DND-41 (cell line): ENCODE measurements around the gene PMEPA1.

Source experiments
- ATAC-seq: fragments of 200-7000 bp; cut with Tn5 transposase; 3 replicates; pipeline ENCODE4 v1.9.1; 2021; ENCODE audit warnings: low read depth; ENCODE audit not compliant: insufficient read depth
- DNase-seq: peaks from one replicate; pipeline ENCODE4 v3.0.0-alpha.2; 2020
- H2AFZ ChIP-seq: 2 replicates; pipeline ENCODE4 v1.6.0; 2012; ENCODE audit warnings: low read depth, low read length
- H3K27ac ChIP-seq: 2 replicates; pipeline ENCODE4 v1.5.1; 2012; ENCODE audit warnings: low read length, inconsistent platforms
- H3K27me3 ChIP-seq: fragments of 200-600 bp; sonication (generic); 2 replicates; pipeline ENCODE4 v1.6.0; 2012; ENCODE audit warnings: low read length, mild to moderate bottlenecking, inconsistent platforms; ENCODE audit not compliant: insufficient read depth, poor library complexity
- H3K36me3 ChIP-seq: 2 replicates; pipeline ENCODE4 v1.5.1; 2012; ENCODE audit warnings: low read length, inconsistent platforms; ENCODE audit not compliant: insufficient read depth
- H3K4me1 ChIP-seq: 2 replicates; pipeline ENCODE4 v1.5.1; 2012; ENCODE audit warnings: mild to moderate bottlenecking, low read length; ENCODE audit not compliant: insufficient read depth
- H3K4me2 ChIP-seq: 2 replicates; pipeline ENCODE4 v1.6.0; 2012; ENCODE audit warnings: mild to moderate bottlenecking, moderate library complexity, low read length, inconsistent platforms; ENCODE audit not compliant: insufficient read depth
- H3K4me3 ChIP-seq, 2 experiments: fragments of 200-600 bp in 1 of 2; shearing (Covaris generic) in 1 of 2; 2 replicates each; pipeline ENCODE4 v1.5.1; 2012 to 2016; ENCODE audit warnings: inconsistent platforms in 2 of 2, low read length in 2 of 2, mild to moderate bottlenecking in 2 of 2, low read depth in 1 of 2, moderate library complexity in 1 of 2
- H3K79me2 ChIP-seq: 2 replicates; pipeline ENCODE4 v1.6.0; 2012; ENCODE audit warnings: low read length, inconsistent platforms; ENCODE audit not compliant: insufficient read depth
- H3K9ac ChIP-seq: 2 replicates; pipeline ENCODE4 v1.6.0; 2012; ENCODE audit warnings: low read depth, mild to moderate bottlenecking, inconsistent platforms, low read length, moderate library complexity
- H3K9me3 ChIP-seq: 2 replicates; pipeline ENCODE4 v1.5.1; 2012; ENCODE audit warnings: low read length, moderate library complexity, mild to moderate bottlenecking, inconsistent platforms; ENCODE audit not compliant: insufficient read depth, severe bottlenecking
- H4K20me1 ChIP-seq: 2 replicates; pipeline ENCODE4 v1.6.0; 2012; ENCODE audit warnings: low read length; ENCODE audit not compliant: insufficient read depth
- CTCF ChIP-seq: IDR thresholded peaks from 2 replicates; pipeline ENCODE4 v1.5.1; 2012; ENCODE audit warnings: borderline replicate concordance, low read length, moderate library complexity, mild to moderate bottlenecking; ENCODE audit not compliant: poor library complexity, severe bottlenecking; ENCODE audit errors: extremely low read depth
- EZH2 ChIP-seq: IDR thresholded peaks from 3 replicates; pipeline ENCODE4 v1.6.1; 2012; ENCODE audit warnings: borderline replicate concordance, low read depth, mild to moderate bottlenecking, moderate library complexity, low read length, inconsistent platforms; ENCODE audit not compliant: severe bottlenecking

Gene PMEPA1

GRCh38 chr20:57614490-57615444, 95.0 kb downstream of the PMEPA1 start:
- no peaks in the 10 kb centered on the region for H3K79me2 ChIP-seq
- no peak for DNase-seq
- H2AFZ ChIP-seq: no peak overlapping the region
- no peaks in the 10 kb centered on the region for H3K9me3 ChIP-seq
- H3K4me1 ChIP-seq: peaks cover 21% of the 10 kb centered on the region
- peaks cover 66% of the 10 kb centered on the region for H4K20me1 ChIP-seq
- peaks cover 22% of the 10 kb centered on the region for H3K27me3 ChIP-seq
- no peak for TF ChIP-seq EZH2
- no peak for TF ChIP-seq CTCF
- no peak overlapping the region for H3K27ac ChIP-seq
- no peak overlapping the region for H3K4me2 ChIP-seq
- ATAC-seq: no peak
- no peak overlapping the region for H3K9ac ChIP-seq
- H3K36me3 ChIP-seq: no peaks in the 10 kb centered on the region
- H3K4me3 ChIP-seq: no peak overlapping the region

GRCh38 chr20:57613481-57613921, 96.3 kb downstream of the PMEPA1 start:
- no peaks in the 10 kb centered on the region for H3K36me3 ChIP-seq
- H3K4me3 ChIP-seq: no peak overlapping the region
- ATAC-seq: no peak
- H3K4me2 ChIP-seq: no peak overlapping the region
- no peak overlapping the region for H2AFZ ChIP-seq
- no peak for DNase-seq
- H3K9ac ChIP-seq: no peak overlapping the region
- H3K9me3 ChIP-seq: no peaks in the 10 kb centered on the region
- no peak overlapping the region for H3K27ac ChIP-seq
- no peak for TF ChIP-seq EZH2
- TF ChIP-seq CTCF: no peak
- H4K20me1 ChIP-seq: peaks cover 61% of the 10 kb centered on the region
- peaks cover 28% of the 10 kb centered on the region for H3K27me3 ChIP-seq
- no peaks in the 10 kb centered on the region for H3K79me2 ChIP-seq
- peaks cover 8% of the 10 kb centered on the region for H3K4me1 ChIP-seq

- H3K27me3 ChIP-seq: peaks cover 27% of the 10 kb centered on the region
- TF ChIP-seq EZH2: no peak
- no peak for TF ChIP-seq CTCF
These were observed 96.9 kb downstream of the PMEPA1 start for GRCh38 chr20:57612916-57613315.

More at GRCh38 chr20:57612916-57613315, 96.9 kb downstream of the PMEPA1 start:
- no peak for ATAC-seq
- Histone ChIP-seq H3K4me2 (no peak overlapping the region), H3K4me1 (peaks cover 3% of the 10 kb centered on the region), H2AFZ (no peak overlapping the region), H3K27ac (no peak overlapping the region), H4K20me1 (peaks cover 56% of the 10 kb centered on the region), H3K79me2 (no peaks in the 10 kb centered on the region), H3K4me3 (no peak overlapping the region), H3K9me3 (no peaks in the 10 kb centered on the region), H3K9ac (no peak overlapping the region), H3K36me3 (no peaks in the 10 kb centered on the region)
- no peak for DNase-seq
